ENCODE measurements around the gene WFDC8.
"Not testable (repeated sequence)": the region's sequence is repeated elsewhere in the genome, so short reads cannot be mapped to it uniquely, and the experiment has no call there.

- TF ChIP-seq CTCF (IDR thresholded peaks at IDR 0.05); IRF1 (CRISPR knock-in tag; IDR thresholded peaks at IDR 0.05); FOXK1 (CRISPR knock-in tag; IDR thresholded peaks at IDR 0.05); PRRX2 (CRISPR knock-in tag; IDR thresholded peaks at IDR 0.05): not testable (repeated sequence)
Measured at GRCh38 chr20:45569650-45570049, 9.4 kb downstream of the WFDC8 start.
